ENCODE data around the gene GIMAP8.

DNA sequence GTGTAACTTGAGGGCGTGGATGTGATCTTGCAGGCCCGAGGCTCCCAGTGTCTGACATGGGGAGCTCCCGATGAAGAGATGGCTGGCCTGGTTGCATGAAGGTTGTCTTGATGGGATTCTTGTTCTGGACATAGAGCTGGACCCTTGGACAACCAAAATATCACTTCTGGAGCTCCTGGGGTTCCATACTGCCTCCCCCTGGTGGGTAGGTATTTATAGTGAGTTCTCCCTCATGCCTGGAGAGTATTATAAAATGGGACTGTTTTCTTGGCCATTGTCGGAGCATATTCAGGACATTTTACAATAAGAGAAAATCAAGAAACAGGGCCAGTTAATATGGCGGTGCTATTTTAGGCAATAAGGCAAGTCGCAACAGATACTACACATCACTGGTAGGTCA lies 32.6 kb upstream of the GIMAP8 start:
- TF ChIP-seq LEF1 (IDR thresholded peaks at IDR 0.05; ENCODE audit: borderline replicate concordance) (no peak), FOXM1 (IDR thresholded peaks at IDR 0.05; ENCODE audit: borderline replicate concordance) (no peak), SP1 (IDR thresholded peaks at IDR 0.05) (no peak), FOXK2 (IDR thresholded peaks at IDR 0.05) (no peak), CTBP1 (IDR thresholded peaks at IDR 0.05; ENCODE audit: borderline replicate concordance) (no peak), BHLHE40 (IDR thresholded peaks at IDR 0.05; ENCODE audit: borderline replicate concordance) (no peak)
- TF ChIP-seq, protein P1, sequence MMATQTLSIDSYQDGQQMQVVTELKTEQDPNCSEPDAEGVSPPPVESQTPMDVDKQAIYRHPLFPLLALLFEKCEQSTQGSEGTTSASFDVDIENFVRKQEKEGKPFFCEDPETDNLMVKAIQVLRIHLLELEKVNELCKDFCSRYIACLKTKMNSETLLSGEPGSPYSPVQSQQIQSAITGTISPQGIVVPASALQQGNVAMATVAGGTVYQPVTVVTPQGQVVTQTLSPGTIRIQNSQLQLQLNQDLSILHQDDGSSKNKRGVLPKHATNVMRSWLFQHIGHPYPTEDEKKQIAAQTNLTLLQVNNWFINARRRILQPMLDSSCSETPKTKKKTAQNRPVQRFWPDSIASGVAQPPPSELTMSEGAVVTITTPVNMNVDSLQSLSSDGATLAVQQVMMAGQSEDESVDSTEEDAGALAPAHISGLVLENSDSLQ (IDR thresholded peaks at IDR 0.05), result no peak
